ENCODE data around the gene SCN1B.
"Not testable (repeated sequence)": the region's sequence is repeated elsewhere in the genome, so short reads cannot be mapped to it uniquely, and the experiment has no call there.

The SCN1B gene

GRCh38 chr19:35002037-35002535 is 28.2 kb upstream of the SCN1B start:
- no peak for DNase-seq

GRCh38 chr19:35004517-35005255 is 25.6 kb upstream of the SCN1B start:
- no peak for DNase-seq

DNA sequence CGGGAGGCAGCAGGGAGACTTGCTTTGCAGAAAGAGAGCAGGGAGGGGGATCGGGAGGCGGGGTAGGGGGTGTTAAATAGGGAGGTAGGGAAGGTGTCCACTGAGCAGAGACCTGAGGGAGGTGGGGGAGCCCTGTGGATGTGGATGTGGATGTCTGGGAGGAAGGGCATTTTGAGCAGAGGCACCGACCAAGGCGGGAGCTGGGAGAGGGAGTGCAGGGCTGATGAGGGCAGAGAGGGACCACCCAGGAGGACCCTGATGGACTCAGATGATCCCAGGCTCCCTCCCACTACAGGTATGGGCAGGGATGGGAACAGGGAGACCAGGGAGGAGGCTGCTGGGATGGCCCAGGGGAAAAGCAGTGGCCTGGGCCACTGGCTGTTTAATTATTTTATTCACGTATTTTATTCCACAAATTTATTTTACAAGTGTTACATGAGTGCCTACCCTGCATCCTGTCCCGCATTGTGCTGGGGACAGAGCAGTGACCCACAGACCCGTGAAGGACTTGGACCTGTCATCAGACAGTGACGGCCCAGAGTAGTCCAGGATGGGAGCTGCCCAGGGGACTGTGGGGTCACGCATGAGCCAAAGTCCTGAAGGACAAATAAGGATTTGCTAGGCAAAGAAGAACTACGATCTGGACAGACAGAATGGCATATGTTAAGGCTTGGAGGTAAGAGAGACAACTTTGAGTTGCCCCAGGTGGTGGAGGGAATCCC is 24.9 kb upstream of the SCN1B start:
- DNase-seq = no peak

- DNase-seq = not testable (repeated sequence)
Observed at GRCh38 chr19:35006007-35006341, 24.3 kb upstream of the SCN1B start.

GRCh38 chr19:35006342-35006998 is 23.8 kb upstream of the SCN1B start:
- no peak for DNase-seq

GRCh38 chr19:35006999-35007365 is 23.3 kb upstream of the SCN1B start:
- DNase-seq = no peak

GRCh38 chr19:35007427-35007826 is 22.8 kb upstream of the SCN1B start:
- DNase-seq = not testable (repeated sequence)

DNA sequence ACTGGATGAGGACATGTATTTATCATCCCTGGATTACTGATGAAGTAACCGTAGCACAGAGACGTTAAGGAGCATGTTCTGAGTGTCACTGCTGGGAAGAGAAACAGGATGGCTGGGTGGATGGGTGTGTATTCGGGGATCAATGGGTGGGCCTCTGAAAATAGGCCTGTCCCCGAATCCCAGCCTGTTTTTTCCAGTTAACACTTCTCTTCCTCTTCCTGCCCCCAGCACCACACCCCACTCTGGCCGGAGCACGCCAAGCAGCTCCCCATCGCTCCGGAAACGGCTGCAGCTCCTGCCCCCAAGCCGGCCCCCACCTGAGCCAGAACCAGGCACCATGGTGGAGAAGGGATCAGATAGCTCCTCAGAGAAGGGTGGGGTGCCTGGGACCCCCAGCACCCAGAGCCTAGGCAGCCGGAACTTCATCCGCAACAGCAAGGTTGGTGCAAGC is 21.4 kb upstream of the SCN1B start:
- DNase-seq = no peak

- no peak for DNase-seq
Observed at GRCh38 chr19:35009424-35010415, 20.6 kb upstream of the SCN1B start.

- DNase-seq = no peak
Observed at GRCh38 chr19:35011091-35011689, 19.1 kb upstream of the SCN1B start.

- DNase-seq = no peak
Observed at GRCh38 chr19:35011737-35012682, 18.3 kb upstream of the SCN1B start.

DNA sequence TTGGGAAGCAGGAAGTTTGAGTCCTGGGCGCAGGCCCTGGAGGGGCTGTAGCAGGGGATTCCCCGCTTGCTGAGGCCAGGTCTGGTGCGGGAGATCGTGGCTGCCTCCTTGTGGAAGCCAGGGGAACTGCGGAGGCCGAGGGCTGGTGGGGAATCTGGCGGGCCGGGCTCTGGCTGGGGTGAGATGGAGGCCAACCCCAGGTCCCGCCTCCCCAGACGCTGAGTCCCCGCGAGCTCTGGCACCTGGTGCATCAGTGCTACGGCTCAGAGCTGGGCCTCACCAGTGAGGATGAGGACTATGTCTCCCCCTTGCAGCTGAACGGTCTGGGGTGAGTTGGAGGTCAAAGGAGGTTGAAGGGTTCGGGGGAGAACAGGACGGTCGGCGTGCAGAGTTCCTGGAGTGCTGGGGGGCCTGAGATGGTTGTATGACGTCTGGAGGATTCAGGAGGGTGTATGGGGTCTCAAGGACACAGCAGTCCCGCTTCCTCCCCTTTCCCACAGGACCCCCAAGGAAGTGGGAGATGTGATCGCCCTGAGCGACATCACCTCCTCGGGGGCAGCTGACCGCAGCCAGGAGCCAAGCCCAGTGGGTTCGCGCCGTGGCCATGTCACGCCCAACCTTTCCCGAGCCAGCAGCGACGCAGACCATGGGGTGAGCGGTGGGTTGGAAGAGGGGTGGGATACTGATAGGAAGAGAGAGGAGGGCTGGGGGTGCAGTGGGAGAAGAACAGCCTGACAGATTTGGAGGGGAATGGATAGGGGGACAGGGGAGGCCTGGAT is 17.0 kb upstream of the SCN1B start:
- peak; percentile 73 for DNase-seq

- DNase-seq = peak; percentile 68
Observed at GRCh38 chr19:35013820-35014754, 16.2 kb upstream of the SCN1B start.

DNA sequence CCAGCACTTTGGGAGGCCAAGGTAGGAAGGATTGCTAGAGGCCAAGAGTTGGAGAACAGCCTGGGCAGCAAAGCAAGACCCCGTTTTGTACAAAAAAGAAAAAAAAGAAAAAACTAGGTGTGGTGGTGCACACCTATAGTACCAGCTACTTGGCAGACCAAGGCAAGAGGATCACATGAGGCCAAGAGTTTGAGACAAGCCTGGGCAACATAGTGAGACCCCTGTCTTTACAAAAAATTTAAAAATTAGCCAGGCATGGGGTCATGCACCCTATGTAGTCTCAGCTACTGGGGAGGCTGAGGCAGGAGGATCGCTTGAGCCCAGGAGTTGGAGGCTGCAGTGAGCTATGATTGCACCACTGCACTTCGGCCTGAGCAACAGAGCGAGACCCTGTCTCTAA is 15.5 kb upstream of the SCN1B start:
- not testable (repeated sequence) for DNase-seq

- DNase-seq = no peak
Observed at GRCh38 chr19:35015270-35015953, 14.9 kb upstream of the SCN1B start.

DNA sequence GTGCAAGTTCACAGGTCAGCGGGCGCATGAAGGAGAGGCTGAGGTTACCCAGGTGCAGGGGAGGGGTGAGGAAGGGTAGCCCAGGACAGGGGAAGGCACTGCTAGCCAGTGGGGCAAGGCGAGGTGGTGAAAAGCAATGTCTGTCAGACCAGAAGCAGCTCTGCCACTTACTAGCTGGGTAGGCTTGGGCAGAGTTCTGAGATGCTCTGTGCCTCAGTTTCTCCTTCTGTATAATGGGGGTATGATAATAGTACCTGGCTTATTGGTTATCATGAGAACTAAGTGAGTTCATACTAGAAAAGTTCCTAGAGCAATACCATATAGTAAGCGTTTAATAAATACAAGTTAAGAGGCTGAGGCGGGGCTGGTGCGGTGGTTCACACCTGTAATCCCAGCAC is 14.3 kb upstream of the SCN1B start:
- no peak for DNase-seq

- no peak for DNase-seq
Observed at GRCh38 chr19:35017507-35017906, 12.8 kb upstream of the SCN1B start.

GRCh38 chr19:35018379-35018778 is 11.9 kb upstream of the SCN1B start:
- no peak for DNase-seq
